Measurements from ENCODE around the gene ST14. TPM values are rescaled to one million over a fixed set of nuclear protein-coding genes. Genes with fewer than 3 reads are reported as not detected.

The ST14 gene
- total RNA-seq, 1 donor from 2014 or later, result 1.4 TPM

- H3K27ac Mint-ChIP-seq, result no peak overlapping the region
- Histone ChIP-seq H3K4me1 (no peaks in the 10 kb centered on the region), H3K27me3 (peaks cover 9% of the 10 kb centered on the region), H2AFZ (replicated peaks) (no peak overlapping the region), H4K20me1 (ENCODE audit: low read depth) (no peaks in the 10 kb centered on the region), H3K36me3 (no peaks in the 10 kb centered on the region), H3K79me2 (ENCODE audit: low read depth) (no peaks in the 10 kb centered on the region), H3K27ac (no peak overlapping the region), H3K4me3 (no peak overlapping the region), H3K9me3 (ENCODE audit: low read depth) (no peaks in the 10 kb centered on the region), H3K9ac (no peak overlapping the region), H3F3A (ENCODE audit: low read depth) (no peaks in the 10 kb centered on the region), H3K4me2 (no peak overlapping the region)
- no peaks in the 10 kb centered on the region for H3K9me3 Mint-ChIP-seq
- no peak for DNase-seq (ENCODE audit: low spot score)
- no peak for TF ChIP-seq EZH2phosphoT487 (IDR thresholded peaks at IDR 0.05)
- no peak for TF ChIP-seq EZH2 (IDR thresholded peaks at IDR 0.05)
- no peak for TF ChIP-seq CTCF (IDR thresholded peaks at IDR 0.05)
- H3K4me1 Mint-ChIP-seq, result peaks cover 17% of the 10 kb centered on the region
- H3K27me3 Mint-ChIP-seq (ENCODE audit: insufficient read depth, low read depth), result peaks cover 10% of the 10 kb centered on the region
- no peaks in the 10 kb centered on the region for H3K36me3 Mint-ChIP-seq
- no peak overlapping the region for H3K4me3 Mint-ChIP-seq
These were observed 55.4 kb downstream of the ST14 start for GRCh38 chr11:130214861-130215530.

DNA sequence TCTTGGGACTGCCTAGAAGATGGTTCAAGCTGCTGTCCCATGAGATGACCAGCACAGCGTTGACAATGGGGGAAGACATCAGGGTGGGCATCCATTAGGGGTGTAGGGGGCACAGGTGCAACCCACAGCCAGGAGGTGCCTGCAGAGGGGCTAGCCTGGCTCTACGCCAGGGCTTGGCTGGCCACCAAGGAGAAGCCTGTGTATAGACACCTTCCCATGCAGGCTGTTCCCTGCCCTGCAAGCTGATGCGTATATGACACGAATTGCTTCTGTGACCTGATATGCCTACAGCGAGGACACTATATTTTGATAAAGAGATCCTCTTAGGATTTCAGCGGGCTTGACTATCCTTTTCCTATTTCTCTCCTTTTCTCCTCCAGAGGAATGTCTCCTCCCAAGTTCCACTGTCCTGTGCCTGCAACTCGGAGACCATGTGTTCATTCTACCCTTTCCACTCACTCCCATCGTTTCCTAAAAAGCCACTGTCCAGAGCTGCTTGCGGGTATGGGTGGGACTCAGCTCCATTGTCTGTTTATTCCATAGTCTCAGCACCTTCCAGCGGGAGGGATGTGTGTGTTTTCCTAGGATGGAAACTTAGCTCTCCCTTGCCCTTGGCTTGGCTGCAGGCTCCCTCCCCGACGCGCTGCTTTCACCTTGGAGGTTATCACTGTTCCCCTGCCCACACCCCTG is 56.1 kb downstream of the ST14 start:
- Mint-ChIP-seq H3K27ac (no peak overlapping the region), H3K9me3 (no peaks in the 10 kb centered on the region), H3K4me3 (no peak overlapping the region), H3K4me1 (peaks cover 17% of the 10 kb centered on the region), H3K36me3 (no peaks in the 10 kb centered on the region), H3K27me3 (ENCODE audit: insufficient read depth, low read depth) (peaks cover 7% of the 10 kb centered on the region)
- no peaks in the 10 kb centered on the region for H3K4me1 ChIP-seq
- peaks cover 9% of the 10 kb centered on the region for H3K27me3 ChIP-seq
- H4K20me1 ChIP-seq (ENCODE audit: low read depth), result no peaks in the 10 kb centered on the region
- no peaks in the 10 kb centered on the region for H3K79me2 ChIP-seq (ENCODE audit: low read depth)
- H3K4me3 ChIP-seq, result no peak overlapping the region
- H3K27ac ChIP-seq, result no peak overlapping the region
- no peak for TF ChIP-seq EZH2phosphoT487 (IDR thresholded peaks at IDR 0.05)
- no peak for TF ChIP-seq EZH2 (IDR thresholded peaks at IDR 0.05)
- TF ChIP-seq CTCF (IDR thresholded peaks at IDR 0.05), result no peak
- no peak for DNase-seq (ENCODE audit: low spot score)
- H3K4me2 ChIP-seq, result no peak overlapping the region
- H3K9me3 ChIP-seq (ENCODE audit: low read depth), result no peaks in the 10 kb centered on the region
- H2AFZ ChIP-seq (replicated peaks), result no peak overlapping the region
- H3K36me3 ChIP-seq, result no peaks in the 10 kb centered on the region
- H3K9ac ChIP-seq, result no peak overlapping the region
- no peaks in the 10 kb centered on the region for H3F3A ChIP-seq (ENCODE audit: low read depth)

DNA sequence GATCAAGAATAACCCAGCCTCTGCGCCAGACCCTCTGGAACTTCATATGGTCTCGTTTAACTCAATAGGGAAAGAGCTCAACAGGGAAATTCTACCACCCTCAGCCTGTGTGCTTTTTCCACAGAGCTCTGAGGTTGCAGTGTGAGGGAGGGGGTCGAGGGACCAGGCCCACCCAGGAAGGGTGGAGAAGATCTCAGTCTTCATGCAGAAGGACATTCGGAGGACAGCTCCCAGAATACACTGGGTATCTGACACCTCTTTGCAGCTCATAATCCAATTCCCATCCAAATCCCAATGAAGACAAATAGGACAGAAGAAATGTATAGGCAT is 56.6 kb downstream of the ST14 start:
- H3K27me3 ChIP-seq, result peaks cover 9% of the 10 kb centered on the region
- no peaks in the 10 kb centered on the region for H3K9me3 ChIP-seq (ENCODE audit: low read depth)
- no peaks in the 10 kb centered on the region for H3K79me2 ChIP-seq (ENCODE audit: low read depth)
- H3K27ac ChIP-seq, result no peak overlapping the region
- no peak overlapping the region for H3K9ac ChIP-seq
- TF ChIP-seq CTCF (IDR thresholded peaks at IDR 0.05) (no peak), EZH2phosphoT487 (IDR thresholded peaks at IDR 0.05) (no peak), EZH2 (IDR thresholded peaks at IDR 0.05) (no peak)
- H3K4me3 Mint-ChIP-seq, result no peak overlapping the region
- H4K20me1 ChIP-seq (ENCODE audit: low read depth), result no peaks in the 10 kb centered on the region
- H3F3A ChIP-seq (ENCODE audit: low read depth), result no peaks in the 10 kb centered on the region
- peaks cover 19% of the 10 kb centered on the region for H3K4me1 Mint-ChIP-seq
- H3K27ac Mint-ChIP-seq, result peak overlapping the region; percentile 12
- peaks cover 7% of the 10 kb centered on the region for H3K27me3 Mint-ChIP-seq (ENCODE audit: insufficient read depth, low read depth)
- no peak overlapping the region for H2AFZ ChIP-seq (replicated peaks)
- no peaks in the 10 kb centered on the region for H3K36me3 ChIP-seq
- H3K9me3 Mint-ChIP-seq, result no peaks in the 10 kb centered on the region
- no peaks in the 10 kb centered on the region for H3K4me1 ChIP-seq
- H3K36me3 Mint-ChIP-seq, result no peaks in the 10 kb centered on the region
- H3K4me2 ChIP-seq, result no peak overlapping the region
- H3K4me3 ChIP-seq, result no peak overlapping the region
- no peak for DNase-seq (ENCODE audit: low spot score)
